ENCODE measurements around the gene NKRF. TPM values are rescaled to one million over a fixed set of nuclear protein-coding genes. Genes with fewer than 3 reads are reported as not detected.

Gene NKRF
- total RNA-seq, 1 experiment from 2014 or later: 9.1 TPM

- Histone ChIP-seq H2AFZ (ENCODE audit: low read length) (no peak overlapping the region), H3K4me3 (ENCODE audit: low read length) (no peak overlapping the region), H3K9me3 (ENCODE audit: low read length) (no peaks in the 10 kb centered on the region), H3K36me3 (ENCODE audit: low read depth, low read length) (peaks cover 4% of the 10 kb centered on the region), H3K4me2 (ENCODE audit: low read length) (no peak overlapping the region), H3F3A (ENCODE audit: low read length, unreplicated experiment) (no peaks in the 10 kb centered on the region), H3K79me2 (ENCODE audit: low read length) (0 out of 2 replicates have a peak, but pooled peaks cover 6% of the 10 kb centered on the region), H3K27me3 (ENCODE audit: low read length) (no peaks in the 10 kb centered on the region), H3K9ac (ENCODE audit: low read length) (no peak overlapping the region), H3K9me2 (replicated peaks; ENCODE audit: low read length) (no peaks in the 10 kb centered on the region), H3K4me1 (ENCODE audit: insufficient read depth, low read length) (no peaks in the 10 kb centered on the region), H4K20me1 (ENCODE audit: low read length) (no peaks in the 10 kb centered on the region), H3K27ac (ENCODE audit: low read length) (no peak overlapping the region)
- TF ChIP-seq EZH2phosphoT487 (IDR thresholded peaks at IDR 0.05; ENCODE audit: borderline replicate concordance, low read length) (no peak), EZH2 (IDR thresholded peaks at IDR 0.05; ENCODE audit: low read length, unreplicated experiment) (no peak)
- TF ChIP-seq, protein P1, sequence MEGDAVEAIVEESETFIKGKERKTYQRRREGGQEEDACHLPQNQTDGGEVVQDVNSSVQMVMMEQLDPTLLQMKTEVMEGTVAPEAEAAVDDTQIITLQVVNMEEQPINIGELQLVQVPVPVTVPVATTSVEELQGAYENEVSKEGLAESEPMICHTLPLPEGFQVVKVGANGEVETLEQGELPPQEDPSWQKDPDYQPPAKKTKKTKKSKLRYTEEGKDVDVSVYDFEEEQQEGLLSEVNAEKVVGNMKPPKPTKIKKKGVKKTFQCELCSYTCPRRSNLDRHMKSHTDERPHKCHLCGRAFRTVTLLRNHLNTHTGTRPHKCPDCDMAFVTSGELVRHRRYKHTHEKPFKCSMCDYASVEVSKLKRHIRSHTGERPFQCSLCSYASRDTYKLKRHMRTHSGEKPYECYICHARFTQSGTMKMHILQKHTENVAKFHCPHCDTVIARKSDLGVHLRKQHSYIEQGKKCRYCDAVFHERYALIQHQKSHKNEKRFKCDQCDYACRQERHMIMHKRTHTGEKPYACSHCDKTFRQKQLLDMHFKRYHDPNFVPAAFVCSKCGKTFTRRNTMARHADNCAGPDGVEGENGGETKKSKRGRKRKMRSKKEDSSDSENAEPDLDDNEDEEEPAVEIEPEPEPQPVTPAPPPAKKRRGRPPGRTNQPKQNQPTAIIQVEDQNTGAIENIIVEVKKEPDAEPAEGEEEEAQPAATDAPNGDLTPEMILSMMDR (conservative IDR thresholded peaks at IDR 0.05; ENCODE audit: low read depth, low read length): no peak
- DNase-seq (no peak), ATAC-seq (no peak)
- BruUV-seq (replicated peaks): TSS peak; percentile 20
- CTCF ChIA-PET: no interaction called here
- POLR2A ChIA-PET (ENCODE audit: unreplicated experiment): interaction anchor here (0.6 kb wide), 1 partner anchor 20 kb away, joined by 20 read pairs; no protein-coding TSS in a partner anchor
- intact Hi-C loops (cut with micrococcal nuclease): no loop called here
Measured at GRCh38 chrX:119583431-119584059, 22.7 kb downstream of the NKRF start.

DNA sequence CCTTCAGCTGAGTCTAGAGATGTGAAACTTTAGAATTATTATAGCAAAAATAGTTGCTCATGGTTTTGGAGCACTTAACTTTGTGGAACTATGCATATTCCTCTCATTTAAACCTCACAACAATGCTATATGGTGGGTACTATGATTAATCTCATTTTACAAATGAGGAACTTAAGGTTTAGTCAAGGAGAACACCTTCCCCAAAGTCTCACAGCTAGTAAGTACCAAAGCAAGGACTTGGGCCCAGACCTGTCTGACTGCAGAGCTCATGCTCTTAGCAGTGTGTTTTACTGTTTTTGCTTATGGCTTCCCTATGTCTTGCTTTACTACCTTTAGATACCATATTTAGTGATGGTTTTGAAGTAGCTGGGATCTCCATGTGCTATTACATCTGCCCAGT is 26.8 kb downstream of the NKRF start:
- Histone ChIP-seq H3K79me2 (ENCODE audit: low read length) (peaks cover 24% of the 10 kb centered on the region), H3K9me2 (replicated peaks; ENCODE audit: low read length) (no peaks in the 10 kb centered on the region), H4K20me1 (ENCODE audit: low read length) (no peaks in the 10 kb centered on the region), H3K27ac (ENCODE audit: low read length) (no peak overlapping the region), H3K9ac (ENCODE audit: low read length) (no peak overlapping the region), H3K4me2 (ENCODE audit: low read length) (no peak overlapping the region), H3K36me3 (ENCODE audit: low read depth, low read length) (peaks cover 11% of the 10 kb centered on the region), H2AFZ (ENCODE audit: low read length) (no peak overlapping the region), H3K4me1 (ENCODE audit: insufficient read depth, low read length) (peaks cover 12% of the 10 kb centered on the region), H3F3A (ENCODE audit: low read length, unreplicated experiment) (no peaks in the 10 kb centered on the region), H3K27me3 (ENCODE audit: low read length) (no peaks in the 10 kb centered on the region), H3K4me3 (ENCODE audit: low read length) (no peak overlapping the region), H3K9me3 (ENCODE audit: low read length) (no peaks in the 10 kb centered on the region)
- intact Hi-C loops (cut with micrococcal nuclease): no loop called here
- DNase-seq (no peak), ATAC-seq (no peak)
- CTCF ChIA-PET: no interaction called here
- POLR2A ChIA-PET (ENCODE audit: unreplicated experiment): no interaction called here
- TF ChIP-seq, protein P1 (conservative IDR thresholded peaks at IDR 0.05; ENCODE audit: low read depth, low read length): no peak
- TF ChIP-seq EZH2 (IDR thresholded peaks at IDR 0.05; ENCODE audit: low read length, unreplicated experiment) (no peak), EZH2phosphoT487 (IDR thresholded peaks at IDR 0.05; ENCODE audit: borderline replicate concordance, low read length) (no peak)
- no TSS peak for BruUV-seq (replicated peaks)

Data from PC-3 (cell line).